BLaER1 treated with 17β-estradiol and CSF1 and Interleukin-3, amounts not matched to agents 10 nM and 100 nM (cell line): Measurements from ENCODE around the gene GMPR.

ENCODE experiments used
- H3K27ac ChIP-seq, 11 experiments: shearing (Covaris generic); formaldehyde crosslinking; 2 replicates each; pipeline ENCODE4 v1.8.1; 2022
- H3K27me3 ChIP-seq, 11 experiments: shearing (Covaris generic); formaldehyde crosslinking; 2 replicates each; pipeline ENCODE4 v1.8.1; 2022
- H3K36me3 ChIP-seq, 11 experiments: shearing (Covaris generic); formaldehyde crosslinking; 2 replicates each; pipeline ENCODE4 v1.8.1; 2022
- H3K4me1 ChIP-seq, 10 experiments: shearing (Covaris generic); formaldehyde crosslinking; 2 replicates each; pipeline ENCODE4 v1.8.1; 2022
- H3K4me2 ChIP-seq, 11 experiments: shearing (Covaris generic); formaldehyde crosslinking; 2 replicates each; pipeline ENCODE4 v1.8.1; 2022
- H3K4me3 ChIP-seq, 10 experiments: shearing (Covaris generic); formaldehyde crosslinking; 2 replicates each; pipeline ENCODE4 v1.8.1; 2022
- H3K9ac ChIP-seq, 11 experiments: shearing (Covaris generic); formaldehyde crosslinking; 2 replicates each; pipeline ENCODE4 v1.8.1; 2022
- H3K9me3 ChIP-seq, 11 experiments: shearing (Covaris generic); formaldehyde crosslinking; replicated peaks in 1 of 11; 2 replicates each; pipeline ENCODE4 v1.8.1; 2022
- H4K20me1 ChIP-seq, 11 experiments: shearing (Covaris generic); formaldehyde crosslinking; 2 replicates each; pipeline ENCODE4 v1.8.1; 2022
- Cebpa-rat ChIP-seq, 11 experiments: shearing (Covaris generic); IDR thresholded peaks; 2 replicates each; pipeline ENCODE4 v1.8.1; 2022

Gene GMPR

DNA sequence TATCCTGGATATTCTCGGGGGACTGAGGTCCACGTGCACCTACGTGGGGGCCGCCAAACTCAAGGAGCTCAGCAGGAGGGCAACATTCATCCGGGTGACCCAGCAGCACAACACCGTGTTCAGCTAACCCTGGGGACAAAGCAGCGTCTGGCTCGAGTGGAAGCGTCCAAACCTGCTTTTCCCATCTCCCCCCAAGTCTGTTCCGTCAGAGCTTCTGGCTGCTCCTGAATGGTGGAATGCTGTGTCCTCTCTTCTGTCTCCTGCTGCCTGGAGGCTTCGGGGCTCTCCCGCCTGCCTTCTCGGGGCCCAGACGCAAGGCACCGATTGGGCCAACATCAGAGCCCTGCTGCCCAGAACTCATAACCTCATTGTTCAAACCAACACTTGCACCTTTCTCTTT lies 56.7 kb downstream of the GMPR start:
- Histone ChIP-seq H3K4me2 (no peak overlapping the region), H3K36me3 (peaks cover 0 to 12% (median 0%) of the 10 kb centered on the region in 11 experiments; a peak in 3 of 22 replicates), H3K27ac (no peak overlapping the region), H3K4me1 (no peaks in the 10 kb centered on the region), H4K20me1 (no peaks in the 10 kb centered on the region; a peak in 1 of 22 replicates), H3K9ac (no peak overlapping the region), H3K9me3 (no peaks in the 10 kb centered on the region), H3K27me3 (no peaks in the 10 kb centered on the region), H3K4me3 (no peak overlapping the region)
- TF ChIP-seq Cebpa-rat (IDR thresholded peaks at IDR 0.05) = no peak

DNA sequence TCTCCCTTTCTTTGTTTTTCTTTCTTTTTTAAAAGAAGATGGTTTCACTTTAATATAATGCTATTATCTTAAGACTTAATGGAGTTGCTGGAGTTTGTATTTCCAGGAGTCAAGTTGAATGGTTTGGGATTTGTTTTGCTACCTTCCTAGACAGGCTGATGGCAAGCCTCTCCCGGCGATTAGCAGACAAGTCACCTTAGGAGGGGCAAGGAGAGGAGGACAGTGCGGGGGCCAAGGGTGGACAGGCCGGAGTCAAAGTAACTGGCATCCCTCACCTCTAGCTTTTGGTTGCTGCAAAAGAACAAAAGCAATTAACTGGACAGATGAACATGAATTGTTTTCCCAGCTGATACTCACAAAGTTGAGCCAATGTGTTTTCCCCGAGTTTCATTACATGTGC lies 57.1 kb downstream of the GMPR start:
- Histone ChIP-seq H3K36me3 (peaks cover 0 to 12% (median 0%) of the 10 kb centered on the region in 11 experiments; a peak in 3 of 22 replicates), H3K9ac (no peak overlapping the region), H3K27ac (no peak overlapping the region), H3K4me3 (no peak overlapping the region), H3K4me1 (no peaks in the 10 kb centered on the region), H3K27me3 (no peaks in the 10 kb centered on the region), H4K20me1 (no peaks in the 10 kb centered on the region; a peak in 1 of 22 replicates), H3K4me2 (no peak overlapping the region), H3K9me3 (no peaks in the 10 kb centered on the region)
- no peak for TF ChIP-seq Cebpa-rat (IDR thresholded peaks at IDR 0.05)

DNA sequence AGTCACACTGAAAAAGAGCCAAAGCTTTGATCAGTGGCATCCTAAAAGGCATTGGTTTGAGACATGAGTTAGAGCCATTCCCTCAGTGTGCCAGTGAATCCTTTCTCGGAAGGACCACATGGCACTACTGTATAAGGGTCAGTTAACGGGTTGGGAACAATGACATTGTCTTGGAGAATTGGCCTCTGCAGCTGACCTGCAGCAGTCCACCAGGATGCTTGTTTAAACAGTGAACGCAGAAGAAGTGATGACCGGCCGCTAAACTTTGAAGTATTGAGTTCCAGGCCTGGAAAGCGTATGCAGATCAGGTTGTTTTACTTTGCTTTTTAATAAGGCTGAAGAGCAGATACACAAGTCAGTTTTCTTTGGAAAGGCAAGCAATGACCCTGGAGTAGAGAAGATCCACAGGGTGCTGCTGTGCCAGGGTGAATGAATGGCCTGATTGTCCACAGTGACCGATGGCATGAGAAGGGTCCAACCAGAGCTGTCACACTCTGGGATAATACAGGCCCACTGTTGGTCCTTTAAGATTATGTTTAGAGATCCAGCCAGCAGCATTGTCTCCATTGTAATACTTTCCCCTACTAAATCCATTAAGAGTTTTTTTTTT lies 57.8 kb downstream of the GMPR start:
- Histone ChIP-seq H4K20me1 (no peaks in the 10 kb centered on the region), H3K27me3 (no peaks in the 10 kb centered on the region), H3K4me2 (no peak overlapping the region), H3K9me3 (no peaks in the 10 kb centered on the region), H3K4me1 (peaks cover 0 to under 1% (median 0%) of the 10 kb centered on the region in 10 experiments; a peak in 1 of 20 replicates), H3K9ac (no peak overlapping the region), H3K4me3 (no peak overlapping the region), H3K36me3 (peaks cover 0 to 13% (median 0%) of the 10 kb centered on the region in 11 experiments; a peak in 3 of 22 replicates), H3K27ac (no peak overlapping the region)
- TF ChIP-seq Cebpa-rat (IDR thresholded peaks at IDR 0.05) = no peak

DNA sequence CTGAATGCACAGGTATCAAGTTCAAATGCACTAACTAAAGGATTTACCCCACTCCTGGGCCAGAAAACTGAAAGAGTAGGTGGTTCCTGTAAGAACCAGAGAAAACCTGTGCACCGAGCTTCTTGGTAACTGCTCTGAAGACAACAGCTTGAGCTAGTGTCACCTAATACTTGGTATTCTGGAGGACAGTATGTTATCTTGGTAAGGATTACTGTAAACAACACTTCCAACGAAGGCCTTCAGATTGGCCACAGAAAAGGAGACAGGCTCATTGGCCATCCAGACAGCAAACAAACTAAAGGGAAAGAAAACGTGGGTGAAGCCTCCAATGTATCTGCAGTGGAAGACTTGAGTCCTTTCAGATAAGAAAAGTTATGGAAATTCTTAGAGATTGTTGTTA lies 61.5 kb downstream of the GMPR start:
- Histone ChIP-seq H4K20me1 (peaks cover 0 to 16% (median 0%) of the 10 kb centered on the region in 11 experiments; a peak in 1 of 22 replicates), H3K4me3 (no peak overlapping the region), H3K36me3 (peaks cover 0 to 43% (median 0%) of the 10 kb centered on the region in 11 experiments; a peak in 5 of 22 replicates), H3K4me1 (peaks cover 3 to 13% (median 4%) of the 10 kb centered on the region in 10 experiments; a peak in 16 of 20 replicates), H3K9ac (no peak overlapping the region), H3K4me2 (no peak overlapping the region), H3K27ac (no peak overlapping the region), H3K9me3 (no peaks in the 10 kb centered on the region), H3K27me3 (no peaks in the 10 kb centered on the region)
- no peak for TF ChIP-seq Cebpa-rat (IDR thresholded peaks at IDR 0.05)

DNA sequence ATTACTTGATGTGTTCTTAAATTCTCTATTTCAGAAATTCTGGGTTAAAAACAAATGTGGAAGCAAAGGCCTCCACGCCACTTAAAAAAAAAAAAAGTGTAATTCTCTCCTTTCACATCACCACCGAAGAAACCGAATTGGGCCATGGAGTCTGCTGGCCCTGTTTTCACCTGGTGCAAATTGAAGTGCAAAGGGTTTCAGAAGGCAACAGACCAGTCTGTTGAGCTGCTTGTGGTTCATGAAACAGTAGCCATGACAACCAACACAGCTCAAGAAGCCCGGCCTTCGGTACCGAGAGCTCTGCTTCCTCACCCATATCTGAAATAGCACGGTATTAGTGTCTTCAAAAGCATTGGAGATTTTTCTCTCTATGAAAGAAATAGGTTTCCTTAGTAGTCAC lies 63.1 kb downstream of the GMPR start:
- no peak for TF ChIP-seq Cebpa-rat (IDR thresholded peaks at IDR 0.05)
- H3K27me3 ChIP-seq = no peaks in the 10 kb centered on the region

DNA sequence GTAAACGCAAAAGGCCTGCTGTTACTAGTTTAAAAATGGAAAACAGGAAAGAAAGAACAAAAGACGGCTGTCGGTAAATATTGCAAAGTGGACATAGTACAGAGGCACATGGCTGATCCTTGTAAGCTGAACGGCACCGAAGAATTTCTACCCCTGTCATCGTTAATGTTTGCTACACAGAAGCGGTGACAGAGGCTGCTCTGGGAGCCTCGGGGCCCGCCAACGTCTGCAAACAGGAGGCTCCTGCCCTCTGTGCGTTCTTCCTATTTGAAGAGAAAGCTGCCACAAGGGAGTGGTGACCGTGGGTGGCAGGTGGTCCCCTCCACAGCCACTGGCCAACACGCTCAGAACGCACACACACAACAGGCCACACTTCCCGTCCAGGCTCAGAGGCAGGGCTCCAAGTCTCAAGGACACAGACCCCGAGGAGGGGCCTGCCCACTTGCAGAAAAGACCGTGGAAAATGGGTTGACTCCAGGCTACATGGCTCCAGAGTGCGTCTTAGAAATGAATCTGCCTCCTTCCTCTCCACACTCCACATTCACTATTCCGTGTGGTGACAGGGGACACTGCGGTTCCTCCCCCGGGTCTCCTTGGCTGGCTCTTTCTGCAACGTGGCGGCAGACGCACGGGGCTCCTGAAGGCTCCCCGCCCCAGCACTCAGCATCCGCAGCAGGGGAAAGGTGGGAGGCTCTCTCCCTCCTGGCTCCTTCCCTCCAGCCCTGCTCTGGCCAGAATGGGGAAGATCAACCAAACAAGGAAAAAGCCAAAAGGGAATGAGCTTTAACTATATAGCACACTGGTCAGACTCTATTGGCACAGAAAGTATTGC lies 64.5 kb downstream of the GMPR start:
- Histone ChIP-seq H3K4me1 (peaks cover 17 to 29% (median 20%) of the 10 kb centered on the region in 10 experiments), H3K4me3 (no peak overlapping the region), H3K36me3 (peaks cover 0 to 66% (median 0%) of the 10 kb centered on the region in 11 experiments; a peak in 8 of 22 replicates), H3K4me2 (no peak overlapping the region), H3K9me3 (no peaks in the 10 kb centered on the region), H3K27me3 (no peaks in the 10 kb centered on the region), H4K20me1 (peaks cover 0 to 31% (median 0%) of the 10 kb centered on the region in 11 experiments; a peak in 4 of 22 replicates), H3K9ac (no peak overlapping the region), H3K27ac (no peak overlapping the region)
- TF ChIP-seq Cebpa-rat (IDR thresholded peaks at IDR 0.05) = no peak

More for the DNA sequence above, 63.1 kb downstream of the GMPR start:
- H3K27ac ChIP-seq = no peak overlapping the region
- 0 out of 22 replicates have a peak overlapping the region, but pooled peaks of 1 of the 11 experiments have one; percentile 3 for H3K4me2 ChIP-seq
- no peak overlapping the region for H3K4me3 ChIP-seq
- H4K20me1 ChIP-seq = peaks cover 0 to 23% (median 0%) of the 10 kb centered on the region in 11 experiments; a peak in 4 of 22 replicates
- no peaks in the 10 kb centered on the region for H3K9me3 ChIP-seq
- peaks cover 17 to 28% (median 19%) of the 10 kb centered on the region in 10 experiments for H3K4me1 ChIP-seq
- peaks cover 0 to 52% (median 0%) of the 10 kb centered on the region in 11 experiments; a peak in 8 of 22 replicates for H3K36me3 ChIP-seq
- H3K9ac ChIP-seq = no peak overlapping the region

DNA sequence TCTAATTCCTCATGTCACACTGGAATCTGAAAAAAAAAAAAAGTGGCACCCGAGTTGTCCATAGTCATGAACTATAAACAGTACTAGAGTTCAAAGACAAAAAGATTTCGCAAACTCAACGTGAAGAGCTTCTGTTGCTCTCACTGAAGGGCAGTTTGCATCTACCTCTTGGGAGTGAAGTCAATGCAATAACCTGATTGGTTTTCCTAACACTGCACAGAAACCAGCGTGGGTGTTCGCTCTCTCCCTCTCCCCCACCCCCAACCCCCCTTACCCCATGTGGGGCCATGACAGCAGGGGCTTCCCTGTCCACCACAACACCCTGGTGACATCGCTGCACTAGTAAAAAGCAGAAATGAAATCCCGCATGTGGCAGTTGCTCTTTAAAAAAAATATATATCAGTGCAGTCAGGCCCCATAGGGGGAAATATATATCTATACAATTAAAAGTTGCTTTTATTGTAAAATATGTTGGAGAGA lies 66.9 kb downstream of the GMPR start:
- Histone ChIP-seq H3K4me2 (peak overlapping the region; percentile 66 to 82 (median 78); a peak in 21 of 22 replicates), H3K27ac (peak overlapping the region in 6 of 11 experiments; percentile 1 to 65 (median 54); a peak in 9 of 22 replicates)

DNA sequence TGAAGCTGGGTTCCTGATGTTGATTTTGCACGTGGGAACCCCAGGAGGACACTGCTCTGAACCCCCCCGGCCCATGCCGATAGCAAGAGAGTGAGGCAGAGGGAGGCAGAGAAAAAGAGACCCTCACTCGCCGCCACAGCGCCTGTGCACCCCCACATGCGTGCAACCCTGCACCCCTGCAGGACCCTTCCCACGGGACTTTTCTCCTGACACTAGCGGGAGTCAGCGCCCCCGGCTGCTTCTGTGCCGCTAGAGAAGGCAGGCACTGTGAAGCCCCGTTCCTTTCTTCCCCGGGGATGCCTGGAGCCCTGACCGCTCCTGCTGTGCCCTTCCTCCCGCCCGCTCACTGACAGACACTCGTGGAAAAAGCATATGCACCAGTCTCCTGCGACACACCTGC lies 67.4 kb downstream of the GMPR start:
- Histone ChIP-seq H3K27me3 (no peaks in the 10 kb centered on the region), H3K4me2 (peak overlapping the region; percentile 66 to 82 (median 78)), H3K36me3 (peaks cover 0 to 82% (median 0%) of the 10 kb centered on the region in 11 experiments; a peak in 8 of 22 replicates), H3K27ac (peak overlapping the region in 7 of 11 experiments; percentile 0 to 58 (median 53); a peak in 10 of 22 replicates), H4K20me1 (peaks cover 0 to 38% (median 0%) of the 10 kb centered on the region in 11 experiments; a peak in 4 of 22 replicates), H3K4me3 (no peak overlapping the region), H3K9me3 (no peaks in the 10 kb centered on the region), H3K4me1 (peaks cover 17 to 29% (median 20%) of the 10 kb centered on the region in 10 experiments), H3K9ac (peak overlapping the region in 2 of 11 experiments; percentile 5 to 25; a peak in 1 of 22 replicates)
- no peak for TF ChIP-seq Cebpa-rat (IDR thresholded peaks at IDR 0.05)

More for the DNA sequence above, 66.9 kb downstream of the GMPR start:
- Histone ChIP-seq H3K27me3 (no peaks in the 10 kb centered on the region), H3K4me1 (peaks cover 17 to 29% (median 20%) of the 10 kb centered on the region in 10 experiments), H3K9ac (peak overlapping the region in 1 of 11 experiments; percentile 25; a peak in 1 of 22 replicates), H3K9me3 (no peaks in the 10 kb centered on the region), H3K36me3 (peaks cover 0 to 82% (median 0%) of the 10 kb centered on the region in 11 experiments; a peak in 8 of 22 replicates), H4K20me1 (peaks cover 0 to 34% (median 0%) of the 10 kb centered on the region in 11 experiments; a peak in 4 of 22 replicates), H3K4me3 (no peak overlapping the region)
- 0 out of 22 replicates have a peak, but pooled peaks of 1 of the 11 experiments have one; percentile 11 for TF ChIP-seq Cebpa-rat (IDR thresholded peaks at IDR 0.05)
